Liver (tissue), 9 donors: ENCODE results near the gene DSG3. TPM values are rescaled to one million over a fixed set of nuclear protein-coding genes. Genes with fewer than 3 reads are reported as not detected.

Experiments
- DNase-seq: peaks from one replicate; pipeline ENCODE4 v3.0.0-alpha.2; 2017; ENCODE audit warnings: low spot score
- H3K27ac ChIP-seq, 2 donors: one replicate each; pipeline ENCODE4 v1.7.0; 2013; ENCODE audit warnings: inconsistent platforms in 2 of 2, low read length in 2 of 2, control low read depth in 1 of 2, low read depth in 1 of 2, mild to moderate bottlenecking in 1 of 2
- H3K27me3 ChIP-seq, 4 donors: one replicate each; pipeline versions ENCODE4 v1.6.1 to v1.7.0; 2013; ENCODE audit warnings: low read length in 3 of 4, inconsistent platforms in 1 of 4, mild to moderate bottlenecking in 1 of 4, moderate library complexity in 1 of 4; ENCODE audit not compliant: control insufficient read depth in 4 of 4, insufficient read depth in 4 of 4
- H3K36me3 ChIP-seq, 4 donors: one replicate each; pipeline versions ENCODE4 v1.6.1 to v1.7.0; 2013; ENCODE audit warnings: low read length in 3 of 4, mild to moderate bottlenecking in 3 of 4, low read depth in 1 of 4, moderate library complexity in 1 of 4; ENCODE audit not compliant: control insufficient read depth in 4 of 4, insufficient read depth in 3 of 4
- H3K4me1 ChIP-seq, 4 donors: one replicate each; pipeline versions ENCODE4 v1.6.1 to v1.7.0; 2013; ENCODE audit warnings: low read length in 3 of 4, mild to moderate bottlenecking in 3 of 4, moderate library complexity in 1 of 4; ENCODE audit not compliant: control insufficient read depth in 4 of 4, insufficient read depth in 4 of 4
- H3K4me3 ChIP-seq, 3 donors: one replicate each; pipeline versions ENCODE4 v1.6.1 to v1.7.0; 2013; ENCODE audit warnings: low read length in 3 of 3, control low read depth in 1 of 3, low read depth in 1 of 3, mild to moderate bottlenecking in 1 of 3
- H3K9ac ChIP-seq, 2 donors: one replicate each; pipeline ENCODE4 v1.7.0; 2013; ENCODE audit warnings: low read length in 2 of 2, mild to moderate bottlenecking in 2 of 2, moderate library complexity in 2 of 2, control low read depth in 1 of 2, low read depth in 1 of 2
- H3K9me3 ChIP-seq, 4 donors: one replicate each; pipeline versions ENCODE4 v1.6.1 to v1.7.0; 2013; ENCODE audit warnings: low read length in 3 of 4; ENCODE audit not compliant: control insufficient read depth in 4 of 4
- ATF3 ChIP-seq: IDR thresholded peaks from 2 replicates; pipeline ENCODE4 v1.6.1; 2016; ENCODE audit warnings: antibody characterized with exemption
- CTCF ChIP-seq: fragments of 150-350 bp; IDR thresholded peaks from 2 replicates; pipeline ENCODE4 v1.5.1; 2017; ENCODE audit warnings: improper control_type of control experiment, low read depth, low read length; ENCODE audit not compliant: missing input control
- EGR1 ChIP-seq, 2 donors: IDR thresholded peaks; 2 replicates each; pipeline ENCODE4 v1.6.1; 2016 to 2018; ENCODE audit warnings: antibody characterized with exemption in 2 of 2, low read depth in 2 of 2
- FOXA1 ChIP-seq: IDR thresholded peaks from 2 replicates; pipeline ENCODE4 v1.6.1; 2016; ENCODE audit warnings: antibody characterized with exemption
- FOXA2 ChIP-seq: IDR thresholded peaks from 2 replicates; pipeline ENCODE4 v1.6.1; 2016; ENCODE audit warnings: antibody characterized with exemption
- GABPA ChIP-seq, 2 donors: IDR thresholded peaks in 1 of 2; conservative IDR thresholded peaks in 1 of 2; 2 replicates each; pipeline ENCODE4 v1.6.1; 2016; ENCODE audit warnings: antibody characterized with exemption in 2 of 2, mild to moderate bottlenecking in 1 of 2, moderate library complexity in 1 of 2
- HNF4A ChIP-seq, 2 donors: conservative IDR thresholded peaks; 2 replicates each; pipeline ENCODE4 v1.6.1; 2016; ENCODE audit warnings: antibody characterized with exemption in 2 of 2, mild to moderate bottlenecking in 2 of 2
- HNF4G ChIP-seq: IDR thresholded peaks from 2 replicates; pipeline ENCODE4 v1.6.1; 2016; ENCODE audit warnings: antibody characterized with exemption
- JUND ChIP-seq, 2 donors: IDR thresholded peaks; 2 replicates each; pipeline ENCODE4 v1.6.1; 2016; ENCODE audit warnings: antibody characterized with exemption in 2 of 2
- MAX ChIP-seq: IDR thresholded peaks from 2 replicates; pipeline ENCODE4 v1.6.1; 2016; ENCODE audit warnings: antibody characterized with exemption
- NR2F2 ChIP-seq: IDR thresholded peaks from 2 replicates; pipeline ENCODE4 v1.6.1; 2016; ENCODE audit warnings: antibody characterized with exemption
- RAD21 ChIP-seq, 2 donors: IDR thresholded peaks; 2 replicates each; pipeline ENCODE4 v1.6.1; 2016; ENCODE audit warnings: antibody characterized with exemption in 2 of 2, mild to moderate bottlenecking in 2 of 2
- REST ChIP-seq: IDR thresholded peaks from 2 replicates; pipeline ENCODE4 v1.6.1; 2016; ENCODE audit warnings: antibody characterized with exemption, mild to moderate bottlenecking
- RXRA ChIP-seq, 2 donors: IDR thresholded peaks; 2 replicates each; pipeline ENCODE4 v1.6.1; 2017 to 2018; ENCODE audit warnings: antibody characterized with exemption in 2 of 2, mild to moderate bottlenecking in 1 of 2
- SP1 ChIP-seq: IDR thresholded peaks from 2 replicates; pipeline ENCODE4 v1.6.1; 2018; ENCODE audit warnings: antibody characterized with exemption, mild to moderate bottlenecking
- TAF1 ChIP-seq: conservative IDR thresholded peaks from 2 replicates; pipeline ENCODE4 v1.6.1; 2016; ENCODE audit warnings: antibody characterized with exemption, mild to moderate bottlenecking
- YY1 ChIP-seq: IDR thresholded peaks from 2 replicates; pipeline ENCODE4 v1.6.1; 2016; ENCODE audit warnings: antibody characterized with exemption, mild to moderate bottlenecking
- ZBTB33 ChIP-seq: IDR thresholded peaks from 2 replicates; pipeline ENCODE4 v1.6.1; 2016; ENCODE audit warnings: antibody characterized with exemption
- polyA plus RNA-seq, 2 donors: library from polyadenylated mRNA; stranded (reverse) in 1 of 2; unstranded in 1 of 2; fragments of 200-250 nt in 1 of 2; fragments of >200 nt in 1 of 2; fragmentation: Nextera tagmentation in 1 of 2; extraction: Ambion mirVana in 1 of 2; gene quantifications; one replicate each; pipeline versions ENCODE4 v1.2.1 to v1.2.3, GENCODE V29; 2013 to 2015
- total RNA-seq, 2 donors: library from RNA; depleted of rRNA; stranded (reverse); fragments of >200 nt; gene quantifications; one replicate each; pipeline ENCODE4 v1.2.3, GENCODE V29; 2014
- donor health status: healthy.
- donor health status: healthy.
- donor health status: healthy.
- donor health status: healthy.
- donor health status: healthy.

Gene DSG3
- total and polyA plus RNA-seq, 4 donors: not detected

- H3K4me1 ChIP-seq: no peaks in the 10 kb centered on the region
Measured at GRCh38 chr18:31445908-31446307, 1.6 kb upstream of the DSG3 start.

More at GRCh38 chr18:31445908-31446307, 1.6 kb upstream of the DSG3 start:
- Histone ChIP-seq H3K27ac (no peak overlapping the region), H3K36me3 (no peaks in the 10 kb centered on the region), H3K9ac (no peak overlapping the region), H3K4me3 (no peak overlapping the region), H3K9me3 (no peaks in the 10 kb centered on the region), H3K27me3 (no peaks in the 10 kb centered on the region)
- TF ChIP-seq MAX (no peak), EGR1 (IDR thresholded peaks at IDR 0.05; ENCODE audit: low read depth in 2 of 2) (no peak), TAF1 (no peak), SP1 (no peak), ZBTB33 (no peak), NR2F2 (no peak), GABPA (IDR thresholded peaks at IDR 0.05 in 1 of 2, conservative IDR thresholded peaks at IDR 0.05 in 1 of 2) (no peak), HNF4G (no peak), JUND (IDR thresholded peaks at IDR 0.05) (no peak), FOXA2 (no peak), RAD21 (IDR thresholded peaks at IDR 0.05) (no peak), YY1 (no peak), RXRA (IDR thresholded peaks at IDR 0.05) (no peak), ATF3 (no peak), REST (no peak), FOXA1 (no peak), HNF4A (conservative IDR thresholded peaks at IDR 0.05) (no peak), CTCF (no peak)
- DNase-seq: no peak
